Skeletal muscle satellite cell (primary cell): ENCODE measurements around the gene TPP2.

Experiments used
- H3K27me3 ChIP-seq: 2 replicates; pipeline ENCODE4 v1.7.0; 2013; ENCODE audit warnings: low read length; ENCODE audit not compliant: control insufficient read depth, insufficient read depth
- H3K36me3 ChIP-seq: 2 replicates; pipeline ENCODE4 v1.7.0; 2013; ENCODE audit warnings: mild to moderate bottlenecking, control low read depth, low read length; ENCODE audit not compliant: insufficient read depth
- H3K4me1 ChIP-seq: 2 replicates; pipeline ENCODE4 v1.7.0; 2013; ENCODE audit warnings: low read length; ENCODE audit not compliant: control insufficient read depth, insufficient read depth
- H3K4me2 ChIP-seq: 2 replicates; pipeline ENCODE4 v1.7.0; 2013; ENCODE audit warnings: mild to moderate bottlenecking, low read length
- H3K4me3 ChIP-seq: 2 replicates; pipeline ENCODE4 v1.7.0; 2013; ENCODE audit warnings: low read length
- H3K9ac ChIP-seq: 2 replicates; pipeline ENCODE4 v1.7.0; 2013; ENCODE audit warnings: mild to moderate bottlenecking, low read depth, low read length, moderate library complexity
- H3K9me3 ChIP-seq: replicated peaks from 2 replicates; pipeline ENCODE4 v1.7.0; 2013; ENCODE audit warnings: mild to moderate bottlenecking, control low read depth, low read length

The TPP2 gene

GRCh38 chr13:102631198-102631597 lies 34.4 kb downstream of the TPP2 start:
- no peaks in the 10 kb centered on the region for H3K27me3 ChIP-seq
- no peak overlapping the region for H3K9ac ChIP-seq
- no peak overlapping the region for H3K4me2 ChIP-seq
- H3K4me3 ChIP-seq: no peak overlapping the region
- H3K9me3 ChIP-seq: no peaks in the 10 kb centered on the region
- H3K4me1 ChIP-seq: no peaks in the 10 kb centered on the region
- peaks cover 75% of the 10 kb centered on the region for H3K36me3 ChIP-seq

DNA sequence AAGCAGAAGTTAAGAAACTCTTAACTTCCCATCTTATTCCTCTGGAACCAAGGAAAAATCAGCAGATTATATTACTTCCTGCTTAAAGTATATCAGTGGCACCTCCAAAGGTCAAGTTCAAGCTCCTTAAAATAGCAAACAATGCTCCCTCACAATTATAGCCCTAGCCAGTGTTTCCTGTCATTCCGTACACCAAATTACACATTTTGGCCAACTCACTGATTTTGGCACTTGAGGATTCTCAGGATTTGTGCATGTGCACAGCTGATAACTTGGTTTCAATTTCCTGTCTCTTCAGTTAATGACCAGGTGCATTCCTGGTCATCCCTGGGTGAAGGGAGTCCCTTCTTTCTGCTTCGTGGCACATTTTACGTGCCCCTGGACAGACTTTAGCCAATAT lies 42.0 kb downstream of the TPP2 start:
- H3K4me2 ChIP-seq: no peak overlapping the region
- peaks cover 80% of the 10 kb centered on the region for H3K36me3 ChIP-seq
- H3K9ac ChIP-seq: no peak overlapping the region

GRCh38 chr13:102642029-102642428 lies 45.2 kb downstream of the TPP2 start:
- H3K4me3 ChIP-seq: no peak overlapping the region
- H3K4me2 ChIP-seq: no peak overlapping the region
- H3K27me3 ChIP-seq: no peaks in the 10 kb centered on the region
- H3K4me1 ChIP-seq: no peaks in the 10 kb centered on the region
- H3K9me3 ChIP-seq: no peaks in the 10 kb centered on the region
- no peak overlapping the region for H3K9ac ChIP-seq
- peaks cover 72% of the 10 kb centered on the region for H3K36me3 ChIP-seq

More for the DNA sequence above, 42.0 kb downstream of the TPP2 start:
- Histone ChIP-seq H3K4me1 (no peaks in the 10 kb centered on the region), H3K27me3 (no peaks in the 10 kb centered on the region), H3K4me3 (no peak overlapping the region), H3K9me3 (no peaks in the 10 kb centered on the region)

DNA sequence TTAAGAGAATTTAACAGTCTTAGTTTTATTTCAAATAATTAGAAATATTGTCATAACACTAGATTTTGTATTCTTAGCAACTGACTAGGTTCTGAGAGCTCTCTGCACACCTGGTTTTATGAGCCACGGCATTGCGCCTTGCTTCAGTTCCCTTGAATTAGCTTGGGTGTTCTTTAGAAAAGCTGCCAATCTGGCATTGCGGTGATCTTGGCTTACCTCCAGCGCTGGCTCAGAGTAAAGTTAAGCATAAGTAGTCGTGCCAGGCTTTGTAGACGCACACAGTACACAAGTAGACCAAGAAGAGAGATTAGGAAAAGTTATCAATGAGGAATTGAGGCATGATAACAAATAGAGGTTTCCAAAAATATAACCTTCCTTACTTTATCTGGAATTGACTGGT lies 45.7 kb downstream of the TPP2 start:
- no peaks in the 10 kb centered on the region for H3K27me3 ChIP-seq
- no peaks in the 10 kb centered on the region for H3K4me1 ChIP-seq
- H3K9me3 ChIP-seq: no peaks in the 10 kb centered on the region
- no peak overlapping the region for H3K9ac ChIP-seq
- H3K4me2 ChIP-seq: no peak overlapping the region
- no peak overlapping the region for H3K4me3 ChIP-seq
- H3K36me3 ChIP-seq: peaks cover 72% of the 10 kb centered on the region

DNA sequence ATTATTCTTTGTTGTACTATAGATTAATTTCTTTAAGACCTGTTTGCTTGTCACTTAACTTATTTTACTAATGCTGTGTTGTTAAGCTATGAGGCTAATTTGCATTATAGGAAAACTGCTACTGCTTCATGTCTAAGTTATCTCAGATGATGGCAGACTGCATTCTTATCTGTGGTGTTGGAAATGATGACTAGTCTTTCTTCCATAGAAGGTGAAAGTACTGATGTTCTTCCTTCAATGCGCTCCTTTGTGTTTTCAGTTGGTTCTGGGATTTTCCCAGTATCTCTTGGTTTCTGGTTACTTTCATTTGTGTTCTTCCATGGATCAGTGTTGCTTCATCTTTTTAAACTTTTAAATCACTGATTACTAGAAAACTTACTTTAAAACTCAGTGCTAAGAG lies 46.9 kb downstream of the TPP2 start:
- Histone ChIP-seq H3K27me3 (no peaks in the 10 kb centered on the region), H3K9me3 (no peaks in the 10 kb centered on the region), H3K4me2 (no peak overlapping the region), H3K4me1 (no peaks in the 10 kb centered on the region), H3K9ac (no peak overlapping the region), H3K4me3 (no peak overlapping the region), H3K36me3 (peaks cover 63% of the 10 kb centered on the region)

- peaks cover 62% of the 10 kb centered on the region for H3K36me3 ChIP-seq
Measured at GRCh38 chr13:102645701-102646100, 48.9 kb downstream of the TPP2 start.

DNA sequence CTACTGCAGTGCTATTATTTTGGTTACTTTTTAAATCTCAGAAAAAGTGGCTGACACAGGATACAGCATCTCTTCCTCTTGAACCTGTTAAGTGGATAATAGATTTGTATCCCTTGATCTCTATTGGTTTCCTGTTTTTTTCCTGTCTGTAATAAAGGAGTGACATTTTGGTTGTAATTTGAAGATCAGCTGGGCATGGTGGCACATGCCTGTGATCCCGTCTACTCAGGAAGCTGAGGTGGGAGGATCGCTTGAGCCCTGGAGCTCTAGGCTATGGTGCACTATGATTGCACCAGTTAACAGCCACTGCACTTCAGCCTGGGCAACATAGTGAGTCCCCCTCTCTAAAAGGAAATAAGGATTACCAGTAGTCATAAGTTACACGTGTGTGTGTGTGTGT lies 51.3 kb downstream of the TPP2 start:
- no peaks in the 10 kb centered on the region for H3K9me3 ChIP-seq
- H3K4me1 ChIP-seq: peaks cover 12% of the 10 kb centered on the region
- no peak overlapping the region for H3K4me3 ChIP-seq
- H3K9ac ChIP-seq: no peak overlapping the region
- H3K27me3 ChIP-seq: no peaks in the 10 kb centered on the region
- peaks cover 46% of the 10 kb centered on the region for H3K36me3 ChIP-seq
- no peak overlapping the region for H3K4me2 ChIP-seq

More at GRCh38 chr13:102645701-102646100, 48.9 kb downstream of the TPP2 start:
- Histone ChIP-seq H3K4me3 (no peak overlapping the region), H3K9ac (no peak overlapping the region), H3K9me3 (no peaks in the 10 kb centered on the region), H3K4me2 (no peak overlapping the region), H3K27me3 (no peaks in the 10 kb centered on the region), H3K4me1 (peaks cover under 1% of the 10 kb centered on the region)

- Histone ChIP-seq H3K27me3 (no peaks in the 10 kb centered on the region), H3K9me3 (no peaks in the 10 kb centered on the region), H3K9ac (no peak overlapping the region), H3K4me2 (no peak overlapping the region), H3K4me1 (peaks cover 12% of the 10 kb centered on the region), H3K4me3 (no peak overlapping the region), H3K36me3 (peaks cover 41% of the 10 kb centered on the region)
Measured at GRCh38 chr13:102650444-102650843, 53.7 kb downstream of the TPP2 start.

- Histone ChIP-seq H3K36me3 (peaks cover 42% of the 10 kb centered on the region), H3K4me2 (peak overlapping the region; percentile 24), H3K9me3 (no peaks in the 10 kb centered on the region), H3K27me3 (no peaks in the 10 kb centered on the region), H3K4me1 (peaks cover 12% of the 10 kb centered on the region), H3K4me3 (no peak overlapping the region), H3K9ac (no peak overlapping the region)
Measured at GRCh38 chr13:102651392-102651791, 54.6 kb downstream of the TPP2 start.

DNA sequence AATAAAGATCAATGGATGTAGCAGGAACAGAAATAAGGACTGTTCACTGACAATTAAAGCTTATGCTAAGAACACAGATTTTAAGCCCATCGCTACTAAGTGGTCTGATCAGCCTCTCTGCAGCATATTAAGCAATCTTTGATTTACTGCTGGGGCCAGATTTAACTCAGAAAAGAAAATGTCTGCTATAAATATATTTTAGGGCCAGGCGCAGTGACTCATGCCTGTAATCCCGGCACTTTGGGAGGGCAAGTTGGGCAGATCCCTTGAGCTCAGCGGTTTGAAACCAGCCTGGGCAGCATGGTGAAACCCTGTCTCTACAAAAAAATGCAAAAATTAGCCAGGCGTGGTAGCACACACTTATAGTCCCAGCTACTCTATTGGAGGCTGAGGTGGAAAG lies 55.1 kb downstream of the TPP2 start:
- Histone ChIP-seq H3K4me3 (no peak overlapping the region), H3K36me3 (peaks cover 38% of the 10 kb centered on the region), H3K4me1 (peaks cover 12% of the 10 kb centered on the region)

GRCh38 chr13:102654756-102655155 lies 58.0 kb downstream of the TPP2 start:
- H3K4me2 ChIP-seq: no peak overlapping the region
- H3K36me3 ChIP-seq: peaks cover 40% of the 10 kb centered on the region
- H3K4me3 ChIP-seq: no peak overlapping the region
- peaks cover 12% of the 10 kb centered on the region for H3K4me1 ChIP-seq
- H3K27me3 ChIP-seq: no peaks in the 10 kb centered on the region
- H3K9ac ChIP-seq: no peak overlapping the region
- no peaks in the 10 kb centered on the region for H3K9me3 ChIP-seq

More for the DNA sequence above, 55.1 kb downstream of the TPP2 start:
- Histone ChIP-seq H3K9me3 (no peaks in the 10 kb centered on the region), H3K4me2 (peak overlapping the region; percentile 24), H3K27me3 (no peaks in the 10 kb centered on the region), H3K9ac (no peak overlapping the region)

GRCh38 chr13:102657630-102658029 lies 60.8 kb downstream of the TPP2 start:
- Histone ChIP-seq H3K4me2 (no peak overlapping the region), H3K9ac (no peak overlapping the region), H3K9me3 (no peaks in the 10 kb centered on the region), H3K4me1 (no peaks in the 10 kb centered on the region), H3K36me3 (peaks cover 59% of the 10 kb centered on the region), H3K27me3 (no peaks in the 10 kb centered on the region), H3K4me3 (no peak overlapping the region)
